Measurements from ENCODE around the gene RAD9A.

RAD9A gene

GRCh38 chr11:67393990-67394389, 2.2 kb downstream of the RAD9A start:
- no peak overlapping the region for H3K4me2 ChIP-seq (ENCODE audit: low read length)
- H3K4me1 ChIP-seq (ENCODE audit: insufficient read depth, low read length, severe bottlenecking): peaks cover 44% of the 10 kb centered on the region
- H3K9ac ChIP-seq (ENCODE audit: low read length): no peak overlapping the region
- TF ChIP-seq EZH2 (IDR thresholded peaks at IDR 0.05; ENCODE audit: borderline replicate concordance, low read length): no peak
- no peak for TF ChIP-seq CTCF (IDR thresholded peaks at IDR 0.05; ENCODE audit: low read length)
- no peak overlapping the region for H2AFZ ChIP-seq (ENCODE audit: low read length)
- no peak overlapping the region for H3K27ac ChIP-seq (ENCODE audit: low read depth, low read length, poor library complexity, severe bottlenecking)
- H4K20me1 ChIP-seq (ENCODE audit: insufficient read depth, low read length): no peaks in the 10 kb centered on the region
- H3K9me2 ChIP-seq (ENCODE audit: low read depth, low read length): no peaks in the 10 kb centered on the region
- H3F3A ChIP-seq (ENCODE audit: insufficient read depth, low read length): no peaks in the 10 kb centered on the region
- peaks cover 52% of the 10 kb centered on the region for H3K36me3 ChIP-seq (ENCODE audit: insufficient read depth, low read length)
- no peaks in the 10 kb centered on the region for H3K9me3 ChIP-seq (ENCODE audit: low read length)
- H3K4me3 ChIP-seq (ENCODE audit: low read depth, low read length, poor library complexity, severe bottlenecking): no peak overlapping the region
- no peaks in the 10 kb centered on the region for H3K79me2 ChIP-seq (ENCODE audit: insufficient read depth, low read length)
- H3K27me3 ChIP-seq (ENCODE audit: insufficient read depth, low read length): no peaks in the 10 kb centered on the region

- H2AFZ ChIP-seq (ENCODE audit: low read length): no peak overlapping the region
- no peak overlapping the region for H3K4me2 ChIP-seq (ENCODE audit: low read length)
- TF ChIP-seq CTCF (IDR thresholded peaks at IDR 0.05; ENCODE audit: low read length) (no peak), EZH2 (IDR thresholded peaks at IDR 0.05; ENCODE audit: borderline replicate concordance, low read length) (no peak)
- no peaks in the 10 kb centered on the region for H3K27me3 ChIP-seq (ENCODE audit: insufficient read depth, low read length)
- no peak overlapping the region for H3K9ac ChIP-seq (ENCODE audit: low read length)
- no peaks in the 10 kb centered on the region for H3K9me3 ChIP-seq (ENCODE audit: low read length)
- no peak overlapping the region for H3K27ac ChIP-seq (ENCODE audit: low read depth, low read length, poor library complexity, severe bottlenecking)
- no peaks in the 10 kb centered on the region for H3K9me2 ChIP-seq (ENCODE audit: low read depth, low read length)
- 0 out of 2 replicates have a peak, but pooled peaks cover 3% of the 10 kb centered on the region for H3K79me2 ChIP-seq (ENCODE audit: insufficient read depth, low read length)
- no peaks in the 10 kb centered on the region; the same call in 1 of the 2 replicates for H3F3A ChIP-seq (ENCODE audit: insufficient read depth, low read length)
- peaks cover 59% of the 10 kb centered on the region for H3K4me1 ChIP-seq (ENCODE audit: insufficient read depth, low read length, severe bottlenecking)
- peaks cover 59% of the 10 kb centered on the region for H3K36me3 ChIP-seq (ENCODE audit: insufficient read depth, low read length)
- no peaks in the 10 kb centered on the region for H4K20me1 ChIP-seq (ENCODE audit: insufficient read depth, low read length)
- no peak overlapping the region for H3K4me3 ChIP-seq (ENCODE audit: low read depth, low read length, poor library complexity, severe bottlenecking)
These were observed 3.9 kb downstream of the RAD9A start for GRCh38 chr11:67395555-67396258.

GRCh38 chr11:67396259-67396581, 4.4 kb downstream of the RAD9A start:
- H3F3A ChIP-seq (ENCODE audit: insufficient read depth, low read length): no peaks in the 10 kb centered on the region; the same call in 1 of the 2 replicates
- TF ChIP-seq CTCF (IDR thresholded peaks at IDR 0.05; ENCODE audit: low read length) (no peak), EZH2 (IDR thresholded peaks at IDR 0.05; ENCODE audit: borderline replicate concordance, low read length) (no peak)
- H3K4me3 ChIP-seq (ENCODE audit: low read depth, low read length, poor library complexity, severe bottlenecking): no peak overlapping the region
- H4K20me1 ChIP-seq (ENCODE audit: insufficient read depth, low read length): no peaks in the 10 kb centered on the region
- no peaks in the 10 kb centered on the region for H3K27me3 ChIP-seq (ENCODE audit: insufficient read depth, low read length)
- no peaks in the 10 kb centered on the region for H3K9me2 ChIP-seq (ENCODE audit: low read depth, low read length)
- no peaks in the 10 kb centered on the region for H3K9me3 ChIP-seq (ENCODE audit: low read length)
- H2AFZ ChIP-seq (ENCODE audit: low read length): no peak overlapping the region
- peaks cover 8% of the 10 kb centered on the region; the same call in 1 of the 2 replicates for H3K79me2 ChIP-seq (ENCODE audit: insufficient read depth, low read length)
- H3K27ac ChIP-seq (ENCODE audit: low read depth, low read length, poor library complexity, severe bottlenecking): no peak overlapping the region
- no peak overlapping the region for H3K9ac ChIP-seq (ENCODE audit: low read length)
- H3K4me2 ChIP-seq (ENCODE audit: low read length): no peak overlapping the region
- peaks cover 59% of the 10 kb centered on the region for H3K36me3 ChIP-seq (ENCODE audit: insufficient read depth, low read length)
- peaks cover 58% of the 10 kb centered on the region for H3K4me1 ChIP-seq (ENCODE audit: insufficient read depth, low read length, severe bottlenecking)

Data from OCI-LY1 (cell line).